CD4-positive, alpha-beta T cell treated with Interleukin-17A for 4 hours (primary cell): Measurements from ENCODE around the gene TRNP1.

Experiments used
- DNase-seq: peaks from one replicate; pipeline ENCODE4 v3.0.0-alpha.2; 2020; ENCODE audit warnings: mixed read lengths

Gene TRNP1

GRCh38 chr1:27003745-27004470 is 10.4 kb downstream of the TRNP1 start:
- DNase-seq = no peak

DNA sequence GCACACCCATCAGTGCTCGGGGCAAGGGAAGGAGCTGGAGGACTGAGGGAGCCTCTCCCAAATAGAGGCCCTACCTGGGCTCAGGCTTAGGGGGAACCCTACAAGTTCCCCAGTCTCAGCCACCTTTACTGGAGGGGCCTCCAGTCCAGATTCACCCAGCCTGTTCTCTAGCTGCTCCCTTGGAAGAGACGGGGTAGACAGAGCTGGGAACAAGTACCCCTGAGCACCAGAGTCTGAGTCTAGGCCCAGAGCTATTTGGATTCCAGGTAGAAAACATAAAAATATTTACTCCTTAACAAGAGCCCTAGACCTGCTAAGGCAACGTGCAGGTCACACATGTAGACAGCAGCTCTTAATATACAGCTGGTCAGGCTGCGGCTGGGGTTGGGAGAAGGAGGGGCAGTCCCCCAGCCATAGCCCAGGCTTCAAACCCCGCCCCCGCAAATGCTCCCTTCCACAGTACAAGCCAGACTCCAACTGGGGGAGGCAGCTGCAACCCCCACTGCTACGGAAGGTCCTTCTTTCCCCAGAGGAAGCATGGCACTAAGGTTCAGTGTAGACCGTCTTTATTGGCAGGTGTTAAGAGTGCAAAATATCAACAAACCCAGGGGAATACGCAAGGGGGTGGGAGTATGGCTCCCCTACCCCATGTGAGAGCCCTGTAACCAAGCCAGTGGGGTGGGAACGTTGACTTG is 11.1 kb downstream of the TRNP1 start:
- no peak for DNase-seq

DNA sequence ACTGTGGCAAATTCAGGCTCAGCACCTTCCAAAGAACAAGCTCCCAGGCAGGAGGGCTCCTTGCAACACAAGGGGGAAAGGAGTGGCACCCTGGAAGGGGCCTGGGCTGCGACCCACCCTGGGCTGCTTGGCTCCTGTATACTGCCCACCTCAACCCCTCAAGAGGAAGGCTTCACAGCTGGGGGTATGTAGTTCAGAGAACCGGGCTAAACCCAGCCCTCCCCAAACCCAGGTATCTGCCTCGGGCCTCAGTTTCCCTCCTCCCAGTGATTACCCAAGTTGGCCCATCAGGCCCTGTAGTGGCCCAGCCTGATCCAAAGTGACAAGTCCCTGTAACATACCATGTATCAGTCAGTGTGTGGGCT is 11.7 kb downstream of the TRNP1 start:
- no peak for DNase-seq

GRCh38 chr1:27005648-27006496 is 12.4 kb downstream of the TRNP1 start:
- DNase-seq = no peak

DNA sequence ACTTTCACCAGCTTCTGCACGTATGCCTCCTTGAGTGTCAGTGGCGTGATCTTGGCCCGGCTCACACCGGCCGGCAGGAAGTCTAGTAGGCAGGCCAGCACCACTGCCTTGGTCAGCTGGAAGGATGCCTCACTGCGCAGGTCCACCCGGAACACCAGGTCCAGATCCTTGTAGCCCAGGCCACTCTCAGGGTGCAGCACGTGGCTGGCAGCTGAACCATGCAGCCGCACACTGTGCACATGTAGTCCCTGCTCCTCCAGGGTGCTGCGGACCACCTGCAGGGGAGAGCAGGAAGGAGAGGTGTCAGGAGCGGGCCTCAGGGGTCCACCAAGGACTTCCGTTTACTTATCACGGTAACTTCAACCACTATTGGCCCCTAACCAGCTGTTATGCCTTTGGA is 13.2 kb downstream of the TRNP1 start:
- DNase-seq = no peak

- no peak for DNase-seq
Measured at GRCh38 chr1:27007909-27008582, 14.6 kb downstream of the TRNP1 start.

DNA sequence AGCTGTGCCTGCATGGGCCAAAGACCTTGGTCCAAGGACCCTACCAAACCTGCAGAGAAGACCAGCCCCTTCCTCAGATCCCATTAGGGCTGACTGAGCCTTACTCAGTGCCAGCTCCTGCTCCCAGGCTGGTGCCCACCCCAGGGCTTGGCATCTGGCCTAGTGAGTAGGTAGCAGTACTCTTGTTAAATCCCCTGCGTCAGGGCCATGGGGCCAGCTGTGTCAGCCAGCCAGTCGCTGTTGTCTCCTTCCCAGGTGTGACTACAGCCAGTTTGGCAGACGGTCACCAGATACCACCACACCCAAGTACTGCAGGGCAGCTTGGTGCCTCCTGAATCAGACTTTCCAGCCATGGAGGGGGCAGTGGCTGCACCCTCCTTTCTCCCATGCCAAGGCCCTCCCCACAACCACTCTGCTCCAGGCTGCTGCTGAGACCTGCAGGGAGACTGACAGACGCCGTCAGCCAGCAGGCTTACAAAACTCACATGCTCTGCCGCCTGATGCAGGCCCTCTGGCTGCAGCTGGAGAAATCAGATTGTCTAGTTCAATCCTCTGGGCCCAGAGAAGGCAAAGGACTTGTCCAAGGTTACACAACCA is 16.2 kb downstream of the TRNP1 start:
- DNase-seq = no peak

DNA sequence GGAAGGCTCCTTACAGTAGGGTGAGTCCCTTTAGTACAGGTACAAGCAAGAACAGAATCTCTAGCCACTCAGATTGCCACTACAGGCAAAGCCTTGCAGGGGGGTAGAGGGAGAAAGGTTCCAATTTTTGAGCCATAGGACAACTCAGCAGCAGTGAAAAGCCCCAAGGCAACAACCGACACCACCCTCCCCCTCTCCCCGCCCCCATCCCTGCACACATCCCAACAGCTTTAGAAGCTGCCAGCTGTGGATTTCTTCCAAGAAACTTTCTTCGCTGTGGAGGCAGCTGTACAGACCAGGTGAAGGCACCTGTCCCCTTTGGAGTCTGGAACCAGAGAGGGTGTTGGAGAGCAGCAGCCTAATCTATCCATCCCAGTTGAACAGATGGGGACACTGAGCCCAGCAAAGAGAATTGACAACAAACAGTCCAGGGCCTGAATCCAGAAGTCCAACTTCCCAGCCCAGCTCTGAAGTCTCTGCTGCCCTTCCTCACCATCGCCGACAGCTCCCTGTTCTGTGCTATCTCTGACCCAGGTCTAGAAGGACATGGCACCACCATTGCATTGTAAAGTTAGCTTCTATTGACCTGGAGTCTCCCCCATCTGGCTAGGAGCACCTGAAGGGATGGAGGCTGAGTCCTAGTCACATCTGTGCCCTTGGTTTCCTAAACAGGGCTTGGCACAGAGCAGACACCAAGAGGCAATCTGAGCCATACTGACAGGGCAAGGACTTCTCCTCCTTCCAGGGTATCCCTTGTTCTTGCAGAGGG is 16.9 kb downstream of the TRNP1 start:
- no peak for DNase-seq

- DNase-seq = no peak
Measured at GRCh38 chr1:27011058-27011764, 17.7 kb downstream of the TRNP1 start.

GRCh38 chr1:27011976-27012563 is 18.6 kb downstream of the TRNP1 start:
- DNase-seq = no peak

DNA sequence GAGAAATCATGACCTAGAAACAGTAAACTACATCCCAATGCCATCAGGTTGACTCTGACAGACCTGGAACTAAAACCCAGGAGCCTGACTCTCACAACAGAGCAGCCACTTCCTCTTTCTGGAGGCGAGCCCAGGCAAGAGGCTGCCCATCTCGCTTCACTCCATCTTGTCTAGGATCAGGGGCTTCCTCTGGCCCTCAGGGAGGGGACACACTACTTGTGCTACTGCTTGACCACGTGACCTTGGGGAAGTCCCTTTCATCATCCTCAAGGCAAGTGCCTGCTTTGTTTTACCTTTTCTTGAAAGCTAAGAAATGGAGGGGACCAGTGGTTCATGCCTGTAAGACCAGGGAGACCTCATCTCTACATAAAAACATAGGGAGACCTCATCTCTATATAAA is 21.8 kb downstream of the TRNP1 start:
- DNase-seq = no peak

- DNase-seq = no peak
Measured at GRCh38 chr1:27016376-27016775, 22.9 kb downstream of the TRNP1 start.

GRCh38 chr1:27017207-27017606 is 23.7 kb downstream of the TRNP1 start:
- DNase-seq = no peak

DNA sequence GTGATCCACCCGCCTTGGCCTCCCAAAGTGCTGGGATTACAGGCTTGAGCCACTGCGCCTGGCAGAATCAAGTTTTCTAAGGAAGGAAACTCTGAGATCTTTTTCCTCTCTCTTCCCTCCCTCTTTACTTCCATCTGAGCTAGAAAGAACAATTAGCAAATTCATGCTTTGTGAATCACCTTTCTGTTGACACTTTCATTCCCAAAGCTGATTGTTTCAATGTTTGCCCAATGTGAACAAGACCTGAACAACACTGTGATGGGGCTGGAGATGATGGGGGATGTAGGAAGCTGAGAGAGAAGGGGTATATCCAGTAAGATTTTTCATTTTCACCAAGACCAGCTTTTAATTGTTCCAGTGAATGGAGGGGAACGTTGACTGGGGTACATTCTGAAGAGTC is 24.8 kb downstream of the TRNP1 start:
- no peak for DNase-seq

- no peak for DNase-seq
Measured at GRCh38 chr1:27021354-27022031, 28.0 kb downstream of the TRNP1 start.

- DNase-seq = no peak
Measured at GRCh38 chr1:27025718-27026117, 32.2 kb downstream of the TRNP1 start.

GRCh38 chr1:27026621-27027574 is 33.4 kb downstream of the TRNP1 start:
- DNase-seq = no peak

GRCh38 chr1:27027575-27028250 is 34.2 kb downstream of the TRNP1 start:
- DNase-seq = no peak
